ENCODE data around the gene SLC6A19.

SLC6A19 gene

DNA sequence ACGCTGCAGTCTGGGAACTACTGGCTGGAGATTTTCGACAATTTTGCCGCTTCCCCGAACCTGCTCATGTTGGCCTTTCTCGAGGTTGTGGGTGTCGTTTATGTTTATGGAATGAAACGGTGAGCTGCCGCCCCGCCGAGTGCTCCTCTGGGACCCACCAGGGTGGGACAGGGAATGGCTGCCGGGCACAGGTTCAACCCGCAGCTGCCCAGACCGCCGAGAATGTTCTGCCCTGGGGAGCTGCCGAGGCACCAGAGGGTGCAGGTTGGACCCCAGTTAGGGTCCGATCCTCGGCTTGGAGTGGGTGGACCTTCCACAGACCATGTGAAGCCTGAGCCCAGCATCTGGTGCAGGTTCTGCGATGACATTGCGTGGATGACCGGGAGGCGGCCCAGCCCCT, 42.9 kb downstream of the SLC6A19 start:
- DNase-seq (ENCODE audit: low read depth in 3 of 3), result no peak

DNA sequence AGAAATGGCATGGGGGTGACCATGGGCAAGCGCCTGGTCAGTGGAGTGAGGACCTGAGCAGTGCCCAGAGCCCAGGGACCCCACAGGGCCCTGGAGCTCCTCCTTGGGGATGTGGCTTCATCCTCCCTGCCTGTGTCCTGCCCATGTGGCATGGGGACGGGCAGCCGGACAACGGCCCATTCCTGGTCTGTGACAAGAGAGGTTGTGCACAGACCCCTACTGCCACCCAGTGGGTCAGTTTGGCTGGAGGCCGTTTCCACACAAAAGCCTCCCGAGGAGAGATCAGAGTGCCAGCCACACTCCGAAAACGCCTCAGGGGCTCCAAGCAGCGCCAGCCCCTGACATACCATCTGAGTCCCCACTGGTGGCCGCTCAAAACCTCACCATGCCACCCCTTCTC, 43.6 kb downstream of the SLC6A19 start:
- DNase-seq (ENCODE audit: low read depth in 3 of 3), result no peak

GRCh38 chr5:1245905-1246576, 44.6 kb downstream of the SLC6A19 start:
- DNase-seq (ENCODE audit: low read depth in 3 of 3), result no peak

DNA sequence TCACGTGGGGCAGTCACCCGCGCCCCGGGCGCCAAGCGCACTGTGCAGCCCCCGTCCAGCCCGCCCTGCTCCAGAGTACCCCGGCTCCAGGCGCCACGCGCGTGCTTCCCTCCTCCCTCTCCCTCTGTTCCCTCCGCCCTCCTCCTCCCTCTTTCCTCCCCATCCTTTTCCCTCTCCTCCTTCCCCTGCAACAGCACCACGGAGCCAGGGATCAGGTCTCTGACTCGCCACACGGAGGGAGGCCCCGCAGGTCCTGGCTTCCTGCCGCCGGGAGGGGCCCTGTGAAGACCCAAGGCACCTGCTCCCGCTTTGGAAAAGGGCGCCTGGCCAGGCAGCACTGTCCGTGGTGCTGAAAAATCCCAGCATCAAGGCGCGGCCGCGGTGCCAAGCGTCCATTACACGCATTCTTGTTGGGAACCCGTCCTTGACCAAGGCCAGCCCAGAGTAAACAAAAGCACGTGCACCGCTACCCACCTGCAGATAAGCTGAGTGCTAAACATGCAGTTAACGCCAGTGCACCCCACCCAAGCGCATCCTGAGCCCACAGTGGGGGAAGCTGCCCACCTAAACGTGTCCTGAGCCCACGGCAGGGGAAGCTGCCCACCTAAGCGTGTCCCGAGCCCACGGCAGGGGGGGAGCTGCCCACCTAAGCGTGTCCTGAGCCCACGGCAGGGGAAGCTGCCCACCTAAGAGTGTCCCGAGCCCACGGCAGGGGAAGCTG, 45.5 kb downstream of the SLC6A19 start:
- DNase-seq (ENCODE audit: low read depth in 3 of 3), result no peak

DNA sequence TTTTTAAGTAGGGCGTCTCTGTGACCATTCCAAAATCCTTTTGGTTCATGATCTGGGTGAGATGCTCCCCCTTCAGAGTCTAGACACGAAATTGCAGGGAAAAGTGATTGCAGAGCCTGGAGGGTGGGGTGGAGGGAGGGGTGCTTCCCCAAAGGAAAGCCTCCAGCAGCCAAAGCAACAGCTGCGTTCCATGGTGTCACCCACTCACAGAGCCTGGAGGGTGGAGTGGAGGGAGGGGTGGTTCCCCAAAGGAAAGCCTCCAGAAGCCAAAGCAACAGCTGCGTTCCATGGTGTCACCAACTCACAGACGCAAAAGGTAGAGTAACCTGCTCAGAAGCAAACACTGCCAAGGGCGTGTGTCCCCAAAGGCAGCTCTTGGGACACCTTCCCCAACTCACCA, 46.4 kb downstream of the SLC6A19 start:
- DNase-seq (ENCODE audit: low read depth in 3 of 3), result no peak

- DNase-seq (ENCODE audit: low read depth in 3 of 3), result no peak
These were observed 48.2 kb downstream of the SLC6A19 start for GRCh38 chr5:1249366-1250280.

DNA sequence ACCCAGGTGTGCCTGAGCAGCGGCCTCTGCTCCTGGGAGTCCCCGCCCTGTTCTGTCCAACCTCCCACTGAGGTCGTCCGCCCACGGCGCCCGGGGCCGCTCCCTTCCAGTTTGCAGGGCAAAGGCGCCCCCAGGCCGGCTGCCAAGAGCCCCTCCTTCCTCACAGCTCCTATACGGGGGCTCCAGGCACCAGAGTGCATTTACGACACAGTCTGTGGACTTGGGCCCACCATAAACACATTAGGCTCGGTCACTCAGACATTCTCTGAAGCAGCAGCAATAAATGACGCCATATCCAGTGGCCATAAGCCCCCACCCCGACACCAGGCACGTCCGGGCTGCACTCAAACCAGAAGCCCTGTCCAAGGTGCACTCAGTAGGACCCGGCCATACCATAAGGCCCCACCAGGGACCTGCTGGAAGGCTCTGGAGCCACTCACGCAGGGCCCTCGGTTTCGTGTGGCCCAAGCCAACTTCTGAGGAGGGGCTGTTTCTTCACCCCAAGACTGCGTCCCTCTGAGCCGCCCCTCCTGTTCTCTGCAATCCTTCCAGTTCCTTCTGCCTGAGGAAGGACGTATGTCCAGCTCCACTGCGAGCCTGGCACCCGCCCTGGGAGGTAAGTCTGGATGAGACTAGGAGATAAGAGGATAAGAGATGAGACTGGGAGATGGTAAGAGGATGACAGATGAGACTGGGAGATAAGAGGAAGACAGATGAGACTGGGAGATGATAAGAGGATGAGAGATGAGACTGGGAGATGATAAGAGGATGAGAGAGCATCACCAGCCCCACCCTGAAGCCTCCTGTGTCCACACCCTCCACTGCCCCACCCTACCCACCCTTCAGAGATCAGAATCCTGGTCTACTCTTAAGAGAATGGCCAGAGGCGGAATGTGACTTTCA, 50.5 kb downstream of the SLC6A19 start:
- no peak for DNase-seq (ENCODE audit: low read depth in 3 of 3)

DNA sequence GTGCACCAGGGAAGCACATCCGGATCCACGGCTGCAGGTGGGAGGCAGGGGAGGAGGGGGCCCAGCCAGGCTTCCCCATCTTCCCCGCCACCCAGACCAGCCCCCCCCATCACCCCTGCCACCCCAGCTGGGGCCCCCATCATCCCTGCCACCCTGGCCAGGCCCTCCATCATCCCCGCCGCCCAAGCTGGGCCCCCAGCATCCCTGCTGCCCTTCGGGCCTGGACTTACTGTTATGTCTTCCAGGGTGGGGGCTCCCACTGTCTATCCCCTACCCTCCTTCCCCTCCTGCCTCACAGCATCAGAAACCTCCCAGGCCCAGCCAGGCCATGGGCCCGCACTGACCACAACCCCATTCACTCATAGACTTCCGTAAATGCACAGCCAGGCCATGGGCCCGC, 51.3 kb downstream of the SLC6A19 start:
- no peak for DNase-seq (ENCODE audit: low read depth in 3 of 3)

DNA sequence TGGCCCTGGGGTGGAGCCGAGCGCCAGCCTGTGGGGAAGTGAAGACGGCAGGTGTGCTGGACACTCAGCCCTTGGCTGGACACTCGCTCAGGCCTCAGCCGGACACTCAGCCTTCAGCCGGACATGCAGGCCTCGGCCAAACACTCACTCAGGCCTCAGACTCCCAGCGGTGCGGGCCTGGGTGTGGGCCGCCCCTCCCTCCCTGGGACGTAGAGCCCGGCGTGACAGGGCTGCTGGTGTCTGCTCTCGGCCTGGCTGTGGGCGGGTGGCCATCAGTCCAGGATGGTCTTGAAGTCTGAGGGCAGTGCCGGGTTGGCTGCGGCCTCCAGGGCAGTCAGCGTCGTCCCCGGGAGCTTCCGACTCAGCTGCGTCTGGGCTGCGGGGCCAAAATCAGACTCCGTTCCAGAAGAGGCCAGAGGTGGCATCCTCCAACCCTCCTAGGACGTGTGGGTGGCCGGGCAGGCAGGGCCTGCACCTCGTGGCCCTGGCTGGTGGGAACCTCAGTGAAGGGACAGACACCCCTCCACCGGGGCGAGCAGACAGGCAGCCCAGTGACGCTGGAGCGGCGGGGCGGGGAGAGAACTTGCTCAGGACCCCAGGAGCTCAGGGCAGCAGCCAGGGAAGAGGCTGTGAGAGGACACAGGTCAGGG, 52.2 kb downstream of the SLC6A19 start:
- no peak for DNase-seq (ENCODE audit: low read depth in 3 of 3)

DNA sequence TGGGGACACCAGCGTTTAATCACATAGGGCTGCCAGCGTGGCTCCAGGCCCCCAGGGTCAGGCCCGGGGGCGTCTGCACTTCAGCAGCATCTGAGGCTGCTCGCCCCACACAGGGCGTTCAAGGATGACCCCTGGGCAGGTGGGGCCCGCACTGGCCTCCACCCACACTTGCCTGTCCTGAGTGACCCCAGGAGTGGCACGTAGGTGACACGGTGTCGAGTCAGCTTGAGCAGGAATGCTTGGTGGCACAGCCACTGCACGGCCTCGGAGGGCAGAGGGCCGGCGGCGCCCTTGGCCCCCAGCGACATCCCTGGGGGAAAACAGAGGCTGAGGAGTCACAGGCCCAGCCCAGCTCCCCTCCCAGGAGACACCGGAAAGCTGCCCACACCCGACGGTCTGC, 52.8 kb downstream of the SLC6A19 start:
- DNase-seq (ENCODE audit: low read depth in 3 of 3), result no peak

DNA sequence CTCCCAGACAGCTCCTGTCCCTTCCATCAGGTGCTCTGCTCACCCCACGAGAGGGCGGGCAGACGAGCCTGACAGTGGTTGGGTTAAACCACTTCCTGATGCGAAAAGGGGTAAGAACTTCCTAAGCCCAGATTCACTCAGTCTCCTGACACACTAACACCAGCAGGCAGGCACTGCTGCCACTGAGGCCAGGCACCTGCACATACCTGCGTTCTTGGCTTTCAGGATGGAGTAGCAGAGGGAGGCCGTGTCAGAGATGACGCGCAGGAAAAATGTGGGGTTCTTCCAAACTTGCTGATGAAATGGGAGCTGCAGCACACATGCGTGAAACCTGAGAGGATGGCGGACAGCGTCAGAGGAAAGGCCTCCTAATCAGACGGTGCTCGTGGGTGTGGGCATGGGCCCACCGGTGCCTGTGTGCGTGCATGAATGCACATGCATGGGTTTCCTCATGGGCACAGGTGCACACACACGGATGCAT, 53.7 kb downstream of the SLC6A19 start:
- DNase-seq (ENCODE audit: low read depth in 3 of 3), result peak in 2 of 3 experiments; percentile 7 to 18

DNA sequence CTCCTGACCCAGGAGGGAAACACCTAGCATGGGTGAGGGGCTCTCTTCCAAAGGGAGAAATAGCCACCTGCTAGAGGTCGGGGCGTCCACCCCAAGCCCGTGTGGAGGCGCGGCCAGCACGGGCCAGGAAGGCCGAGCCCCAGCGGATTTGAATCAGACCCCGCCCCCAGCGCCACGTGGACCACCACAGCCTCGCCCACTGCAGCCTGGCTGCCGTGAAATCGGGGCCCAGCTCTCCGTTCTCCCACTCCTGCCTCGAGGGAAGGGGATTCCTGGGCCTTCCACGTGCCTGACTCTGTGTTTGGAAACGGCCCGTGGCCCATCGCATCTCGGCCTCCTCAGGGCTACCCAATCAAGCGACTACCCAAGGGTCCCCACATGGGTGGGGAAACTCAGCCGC, 55.4 kb downstream of the SLC6A19 start:
- no peak for DNase-seq (ENCODE audit: low read depth in 3 of 3)

DNA sequence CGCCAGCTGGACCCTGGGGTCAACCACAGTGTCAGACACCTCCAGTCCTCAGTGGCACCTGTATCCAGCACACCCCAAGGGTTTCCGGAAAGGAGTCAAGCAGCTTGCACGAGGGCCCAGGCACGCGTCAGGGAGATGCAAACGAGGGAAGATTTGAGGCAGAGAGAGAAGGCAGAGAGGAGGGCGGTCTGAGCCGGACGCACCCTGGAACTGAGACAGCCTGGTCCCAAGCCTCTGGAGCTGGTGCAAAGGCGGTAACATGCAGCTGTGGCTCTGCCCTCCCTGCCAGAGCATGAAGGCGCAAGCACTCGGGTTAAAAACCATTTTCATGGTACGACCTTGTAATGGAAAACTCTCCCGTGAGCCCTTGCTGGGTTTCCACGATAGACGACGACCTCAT, 56.0 kb downstream of the SLC6A19 start:
- DNase-seq (ENCODE audit: low read depth in 3 of 3), result no peak

DNA sequence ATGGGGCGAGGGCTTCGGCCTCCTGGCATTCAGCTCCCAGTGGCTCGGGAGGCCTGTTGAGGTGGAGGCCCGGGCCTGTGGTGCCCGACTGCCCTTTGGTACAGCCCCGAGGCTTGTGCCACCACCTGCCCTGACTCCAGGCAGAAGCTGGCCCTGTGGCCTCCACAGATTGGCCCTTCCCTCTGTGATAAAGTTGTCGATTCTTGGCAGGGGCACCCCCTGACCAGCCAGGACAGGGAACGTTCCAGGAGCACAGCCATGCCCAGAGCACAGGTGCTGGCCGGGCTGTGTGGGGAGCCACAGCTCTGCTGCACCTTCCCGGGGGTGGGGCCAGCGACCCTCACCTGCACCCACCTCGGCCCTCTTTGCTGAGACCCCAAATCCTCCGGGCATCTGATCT, 56.4 kb downstream of the SLC6A19 start:
- DNase-seq (ENCODE audit: low read depth in 3 of 3), result no peak

DNA sequence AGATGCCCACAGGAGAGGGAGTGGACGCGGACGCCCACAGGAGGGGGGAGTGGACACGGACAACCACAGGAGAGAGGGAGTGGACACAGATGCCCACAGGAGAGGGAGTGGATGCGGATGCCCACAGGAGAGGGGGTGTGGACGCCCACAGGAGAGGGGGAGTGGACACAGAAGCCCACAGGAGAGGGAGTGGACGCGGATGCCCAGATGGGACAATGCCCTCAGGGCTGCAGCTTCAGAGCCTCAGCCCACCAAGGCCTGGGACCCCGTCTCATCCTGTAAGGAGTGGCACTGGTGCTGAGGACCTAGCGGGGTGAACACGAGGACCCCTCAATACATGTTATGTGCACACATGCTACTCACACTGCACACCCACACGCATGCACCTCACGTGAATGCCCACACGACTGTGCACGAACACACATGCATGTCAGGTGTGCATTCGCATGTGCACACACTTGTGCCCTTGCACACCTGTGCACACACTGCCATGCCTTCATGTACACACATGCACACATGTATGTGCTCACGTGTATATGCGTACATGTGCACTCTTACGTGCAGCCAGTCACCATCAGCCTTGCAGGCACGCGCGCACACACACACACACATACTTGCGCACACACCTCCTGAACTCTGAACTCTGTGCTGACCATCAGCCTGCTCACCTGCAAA, 58.5 kb downstream of the SLC6A19 start:
- DNase-seq (ENCODE audit: low read depth in 3 of 3), result no peak

DNA sequence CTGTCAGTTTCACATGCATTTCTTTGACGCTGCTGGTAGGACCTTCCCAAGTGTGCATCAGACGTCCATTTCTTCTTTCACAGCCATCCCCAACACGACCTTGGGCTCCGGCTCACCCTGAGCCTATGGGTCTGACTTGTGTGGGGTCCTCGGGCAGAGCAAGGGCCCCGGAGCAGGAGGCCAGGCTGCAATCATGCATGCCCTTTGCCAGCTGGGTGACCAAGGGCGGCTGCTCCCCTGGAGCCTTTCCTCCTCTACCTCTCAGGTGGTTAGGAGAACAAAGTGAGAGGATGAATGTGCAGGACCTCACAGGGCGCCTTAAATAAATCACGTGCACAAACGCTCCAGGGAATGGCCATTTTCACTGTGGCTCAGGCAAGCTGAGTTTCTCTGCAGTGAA, 60.2 kb downstream of the SLC6A19 start:
- DNase-seq (ENCODE audit: low read depth in 3 of 3), result no peak

DNA sequence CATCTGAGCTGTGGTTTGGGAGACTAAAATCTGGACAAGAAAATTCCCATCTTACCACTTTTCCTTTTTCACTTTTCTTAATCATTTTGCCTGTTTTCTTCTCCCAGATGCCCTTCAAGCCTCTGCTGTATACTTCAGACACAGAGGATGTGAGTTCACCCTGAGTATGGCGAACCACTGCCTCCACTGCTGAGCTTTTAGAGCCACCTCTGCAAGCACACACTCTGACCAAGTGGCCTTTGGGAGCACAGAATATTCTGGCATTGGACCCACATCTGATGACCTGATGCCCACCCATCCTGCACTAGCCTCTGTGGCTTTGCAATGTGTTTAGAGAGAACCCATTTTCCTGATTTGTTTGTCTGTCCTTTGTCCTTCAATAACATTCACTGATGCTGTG, 61.0 kb downstream of the SLC6A19 start:
- no peak for DNase-seq (ENCODE audit: low read depth in 3 of 3)

- no peak for DNase-seq (ENCODE audit: low read depth in 3 of 3)
These were observed 62.8 kb downstream of the SLC6A19 start for GRCh38 chr5:1264211-1264610.

GRCh38 chr5:1265026-1265425, 63.6 kb downstream of the SLC6A19 start:
- no peak for DNase-seq (ENCODE audit: low read depth in 3 of 3)

Data from stimulated activated CD4-positive, alpha-beta T cell treated with anti-CD3 and anti-CD28 coated beads, TNF-alpha, amount 100 ng/mL, for 4 hours (primary cell).